NOMO-1 treated with DMSO at 0.1 percent for 48 hours (cell line): ENCODE results near the gene DOCK1.

Experiments
- DNase-seq: peaks from one replicate; lab custom pipeline; 2025; ENCODE audit not compliant: unreplicated experiment; lab: John Stamatoyannopoulos, UW

Gene DOCK1

DNA sequence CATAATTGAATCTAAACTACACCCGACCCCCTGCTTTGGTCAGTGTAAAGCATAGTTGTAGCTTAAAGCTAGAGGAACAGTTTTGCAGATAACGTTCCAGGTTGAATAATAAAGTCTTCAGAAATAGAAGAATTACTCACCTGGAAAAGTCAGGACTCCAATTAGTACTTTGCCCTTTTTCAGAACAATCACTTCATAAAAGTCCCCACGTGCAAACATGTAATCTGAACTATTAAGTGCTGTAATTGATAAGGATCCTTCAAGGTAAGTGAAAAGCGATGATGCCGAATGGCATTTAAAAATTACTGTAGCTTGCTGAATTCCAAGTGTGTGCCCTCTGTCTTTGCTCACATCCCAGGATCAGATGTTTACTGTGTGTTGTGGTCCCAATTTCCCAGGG, 344.8 kb downstream of the DOCK1 start:
- DNase-seq = no peak

DNA sequence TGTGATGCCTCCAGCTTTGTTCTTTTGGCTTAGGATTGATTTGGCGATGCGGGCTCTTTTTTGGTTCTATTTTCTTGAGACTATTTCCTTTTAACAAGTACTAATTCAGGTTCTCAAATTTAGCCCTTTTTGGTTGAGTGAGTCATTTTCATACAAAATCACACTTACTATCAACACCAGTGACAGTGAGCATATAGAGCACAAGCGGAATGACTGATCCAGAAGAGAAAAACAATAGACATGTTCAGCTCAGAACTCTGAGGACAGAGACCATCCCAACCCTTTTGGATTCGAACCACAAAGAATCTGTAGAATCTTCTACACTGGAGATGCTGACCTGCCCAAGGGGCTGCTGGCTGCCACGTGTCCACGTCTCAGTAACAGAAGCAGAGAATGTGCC, 347.6 kb downstream of the DOCK1 start:
- DNase-seq = no peak

DNA sequence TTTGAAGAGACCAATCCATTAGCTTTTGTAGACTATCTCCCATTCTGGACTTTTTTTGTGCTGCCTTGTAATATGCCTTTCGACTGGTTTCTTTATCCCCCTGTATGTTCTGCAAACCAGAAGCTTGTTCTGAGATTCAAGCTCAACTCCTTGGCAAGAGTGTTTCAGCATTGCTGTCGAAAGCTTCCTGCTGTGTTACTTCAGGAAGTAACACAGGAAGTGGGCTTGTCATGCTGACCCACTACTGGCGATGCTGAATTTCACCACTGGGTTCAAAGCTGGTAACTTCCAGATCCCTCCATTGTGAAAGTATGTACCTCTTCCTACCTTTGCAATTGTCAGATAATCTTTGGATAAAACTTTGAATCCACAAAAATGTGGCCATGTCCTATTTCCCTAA, 349.0 kb downstream of the DOCK1 start:
- DNase-seq = no peak

DNA sequence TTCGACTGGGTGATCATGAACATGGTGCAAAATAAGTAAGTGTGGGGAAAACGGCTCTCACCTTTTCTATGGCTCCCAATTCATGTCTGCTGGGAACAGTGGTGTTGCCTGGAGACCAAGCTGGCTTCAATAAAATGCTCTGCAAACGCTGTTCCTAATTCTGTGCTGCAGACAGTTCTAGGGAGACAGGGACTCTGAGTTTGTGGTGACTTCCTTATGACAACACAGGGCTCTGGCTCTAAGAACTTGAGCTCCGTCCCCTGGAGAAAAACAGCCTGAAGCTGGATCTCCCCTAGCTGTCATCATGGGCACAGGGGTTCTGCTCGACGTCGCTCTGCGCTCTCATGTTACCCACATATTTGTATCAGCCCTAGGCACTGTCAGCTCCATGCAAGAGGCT, 352.2 kb downstream of the DOCK1 start:
- DNase-seq = no peak

DNA sequence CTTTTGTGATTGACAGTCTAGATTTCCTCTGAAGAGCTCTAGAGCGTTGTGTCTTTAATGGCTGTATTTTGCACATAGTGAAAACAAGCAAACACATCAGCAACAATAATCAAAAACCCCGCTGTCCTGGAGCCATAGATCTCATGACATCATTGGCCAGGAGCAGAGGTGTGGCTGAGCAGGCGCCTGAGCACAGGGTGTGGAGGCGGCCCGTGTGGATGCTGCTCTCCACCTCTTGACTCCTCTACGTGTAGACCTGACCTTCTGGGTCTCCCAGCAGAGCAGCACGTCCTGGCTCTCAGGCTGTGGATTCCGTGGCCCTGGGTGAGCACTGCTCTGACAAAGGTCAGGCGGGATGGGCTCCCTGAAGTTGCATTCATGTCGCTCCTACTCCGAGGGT, 354.1 kb downstream of the DOCK1 start:
- no peak for DNase-seq

DNA sequence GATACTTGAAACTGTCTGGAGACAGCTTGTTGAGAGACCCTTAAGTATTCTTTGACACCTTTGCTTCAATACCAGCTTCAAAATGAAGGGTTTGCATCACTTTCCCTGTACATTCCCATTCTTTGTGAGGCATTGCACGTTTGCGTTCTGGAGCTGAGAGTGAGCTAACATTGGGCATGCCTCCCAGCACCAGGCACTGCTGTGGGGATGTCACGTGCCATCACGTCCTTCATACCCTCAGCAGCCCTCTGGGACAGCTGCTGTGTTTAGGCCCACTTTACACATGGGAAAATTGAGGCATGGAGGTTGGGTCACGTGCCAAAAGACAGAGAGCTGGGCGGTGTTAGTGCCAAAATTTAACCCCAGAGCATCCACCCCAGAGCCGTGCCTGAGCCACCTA, 357.4 kb downstream of the DOCK1 start:
- no peak for DNase-seq

DNA sequence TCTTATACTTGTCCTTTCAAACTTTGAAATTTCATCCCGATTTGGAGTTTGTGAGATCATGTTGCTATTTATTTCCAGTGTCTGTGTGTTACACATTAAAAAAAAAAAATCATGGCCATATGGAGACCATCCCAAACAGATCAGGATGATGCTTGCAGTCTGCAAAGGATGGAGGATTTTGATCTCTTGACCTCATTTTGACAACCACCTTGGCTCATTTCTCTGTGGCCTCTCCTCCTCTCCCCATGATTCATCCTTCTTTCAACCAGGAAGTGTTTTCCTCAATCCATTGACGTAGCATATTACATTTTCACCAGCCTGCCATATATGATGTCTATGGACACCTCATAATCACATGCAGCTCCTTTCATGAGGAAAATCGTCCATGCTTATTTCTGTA, 360.1 kb downstream of the DOCK1 start:
- DNase-seq = no peak

DNA sequence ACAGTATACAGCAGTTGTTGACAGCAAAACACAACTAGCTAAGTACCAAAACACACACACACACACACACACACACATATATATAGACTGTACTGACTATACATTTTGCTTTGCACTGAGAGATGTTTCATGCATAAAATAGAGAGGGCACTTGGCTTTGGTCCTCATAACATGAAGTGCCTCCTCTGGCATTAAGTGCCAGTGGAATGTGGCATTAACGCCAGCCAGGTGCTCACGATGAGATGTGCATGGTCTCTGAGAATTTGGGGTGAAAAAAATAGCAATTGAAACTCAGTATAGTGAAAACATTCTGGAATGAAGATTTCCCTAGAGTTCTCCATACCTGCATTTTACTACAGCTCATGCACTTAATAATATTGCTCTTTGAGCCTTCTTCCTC, 361.2 kb downstream of the DOCK1 start:
- no peak for DNase-seq

DNA sequence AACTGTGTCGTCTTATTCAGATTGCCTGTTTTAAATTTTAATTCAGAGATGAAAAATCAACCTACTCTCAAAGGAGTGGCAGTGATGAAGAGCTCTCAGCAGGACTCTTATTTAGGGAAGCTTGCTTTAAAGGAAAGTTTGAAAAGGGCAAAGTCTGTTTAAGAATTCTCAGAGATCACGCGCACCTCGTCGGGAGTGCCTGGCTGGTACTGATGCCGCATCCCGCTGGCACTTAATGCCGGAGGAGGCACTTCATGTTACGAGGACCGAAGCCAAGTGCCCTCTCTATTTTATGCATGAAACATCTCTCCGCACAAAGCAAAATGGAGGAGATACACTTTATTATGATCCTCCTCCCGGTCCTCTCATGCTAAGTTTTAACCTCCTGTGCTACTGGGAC, 362.2 kb downstream of the DOCK1 start:
- DNase-seq = no peak

DNA sequence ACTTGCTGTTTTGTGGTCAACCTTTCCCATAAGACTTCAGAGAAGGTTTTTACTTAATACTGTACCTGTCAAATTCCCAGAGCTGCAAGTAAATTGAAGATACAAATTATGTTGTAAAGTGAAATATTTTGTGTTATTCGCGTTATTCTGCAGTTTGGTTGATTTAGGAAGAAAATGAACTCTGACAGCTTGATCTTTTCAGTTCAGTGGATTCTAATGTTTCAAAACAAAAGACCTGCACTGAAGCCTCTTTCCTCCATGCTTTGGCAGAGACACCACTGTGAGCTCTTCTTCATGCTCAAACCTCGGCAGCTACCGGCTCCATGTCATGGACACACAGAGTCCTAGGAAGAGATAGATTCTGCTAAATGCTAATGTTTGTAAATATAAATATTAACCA, 366.8 kb downstream of the DOCK1 start:
- DNase-seq = no peak

DNA sequence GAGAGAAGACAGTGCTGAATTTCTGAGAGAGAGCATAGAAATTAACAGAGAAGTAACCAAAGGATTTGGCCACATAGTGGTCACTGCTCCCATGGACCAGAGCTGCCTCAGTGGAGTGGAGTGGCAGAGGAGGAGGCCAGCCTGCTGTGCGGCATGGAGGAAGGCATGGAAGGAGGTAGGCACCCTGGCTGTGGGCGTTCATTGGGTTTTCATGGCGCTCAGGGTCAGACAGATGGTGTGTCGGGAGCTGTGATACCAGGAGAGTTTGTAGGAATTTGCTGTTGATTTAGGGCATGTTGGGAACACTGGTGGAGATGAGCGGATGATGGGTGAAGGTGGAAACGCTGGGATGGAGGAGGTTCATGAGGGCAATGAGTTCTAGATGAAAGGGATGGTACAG, 370.0 kb downstream of the DOCK1 start:
- no peak for DNase-seq

DNA sequence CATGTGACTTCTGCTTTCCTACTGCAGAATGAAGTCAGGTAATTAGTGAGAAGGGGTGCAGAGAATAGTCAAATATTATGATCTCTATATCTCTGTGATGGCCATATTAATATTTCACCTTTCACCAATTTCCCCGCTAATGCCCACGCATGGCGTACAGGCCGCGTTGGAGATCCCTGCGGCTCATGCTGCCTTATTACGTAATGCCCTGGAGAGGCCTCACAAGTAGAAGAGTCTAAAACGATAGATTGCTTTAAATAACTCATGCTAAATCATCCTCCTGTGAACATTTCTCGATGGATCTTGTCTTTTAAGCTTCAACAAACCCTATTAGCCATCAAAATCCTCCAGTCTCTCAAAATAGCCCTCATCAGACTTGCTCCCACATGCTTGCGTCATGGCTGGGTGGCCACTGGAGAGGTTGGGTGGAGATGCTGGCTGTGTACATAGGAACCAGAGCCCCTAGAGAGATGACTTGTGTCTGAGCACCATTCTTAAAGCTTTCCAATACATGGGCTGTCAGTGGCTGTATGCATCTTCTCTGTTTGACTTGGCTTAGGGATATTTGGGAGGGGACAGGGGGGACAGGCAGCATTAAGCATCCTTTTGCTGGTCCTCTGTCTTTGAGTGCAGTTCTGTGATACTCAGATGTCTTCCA, 370.7 kb downstream of the DOCK1 start:
- no peak for DNase-seq

DNA sequence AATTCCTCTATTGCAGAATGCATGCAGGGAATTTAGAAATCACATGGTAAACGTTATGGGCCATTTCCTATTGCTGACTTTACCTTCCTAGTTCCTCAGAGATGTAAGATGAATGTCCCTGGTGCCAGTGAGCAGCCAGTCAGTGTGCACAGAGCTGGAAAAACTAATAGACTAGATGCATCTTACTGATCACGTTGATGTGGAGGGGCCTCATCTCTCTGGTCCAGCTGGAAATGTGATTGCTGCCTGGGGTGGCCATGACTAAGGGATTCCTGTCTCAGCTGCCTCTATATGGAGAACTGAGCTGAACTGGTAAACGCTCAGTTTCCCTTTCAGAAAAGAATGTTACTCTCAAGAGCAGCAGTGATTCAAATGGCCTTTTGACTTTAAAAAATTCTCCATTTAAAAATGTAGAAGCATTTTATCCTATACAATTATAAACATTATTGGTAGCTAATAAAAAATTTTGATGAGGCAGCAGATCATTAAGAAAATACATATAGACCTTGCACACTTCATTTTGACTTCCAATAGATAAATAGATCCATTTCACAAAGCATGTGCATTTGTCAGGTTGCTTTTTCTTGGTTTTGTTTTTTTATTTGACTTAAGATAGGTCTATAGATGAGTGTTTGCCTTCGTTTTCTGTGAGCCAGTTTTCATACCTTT, 371.7 kb downstream of the DOCK1 start:
- DNase-seq = no peak

DNA sequence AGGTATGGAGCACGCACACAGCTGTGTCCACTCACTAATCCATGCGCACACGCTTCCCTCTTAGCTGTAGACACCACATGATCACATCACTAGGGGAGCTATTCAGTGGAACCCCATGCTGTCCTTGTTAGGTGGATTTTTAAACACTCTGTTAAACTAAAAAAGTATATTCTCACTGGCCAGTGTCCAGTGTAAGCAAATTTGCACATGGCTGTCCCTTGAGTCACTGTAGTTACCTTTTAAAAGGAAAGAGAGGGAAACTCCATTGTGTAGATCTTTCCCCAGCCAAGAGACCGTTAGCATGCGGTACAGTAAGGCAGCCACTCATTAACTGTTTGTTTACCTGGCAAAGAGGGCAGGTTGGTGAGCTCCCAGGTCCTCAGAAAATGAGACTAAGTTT, 372.8 kb downstream of the DOCK1 start:
- DNase-seq = no peak

DNA sequence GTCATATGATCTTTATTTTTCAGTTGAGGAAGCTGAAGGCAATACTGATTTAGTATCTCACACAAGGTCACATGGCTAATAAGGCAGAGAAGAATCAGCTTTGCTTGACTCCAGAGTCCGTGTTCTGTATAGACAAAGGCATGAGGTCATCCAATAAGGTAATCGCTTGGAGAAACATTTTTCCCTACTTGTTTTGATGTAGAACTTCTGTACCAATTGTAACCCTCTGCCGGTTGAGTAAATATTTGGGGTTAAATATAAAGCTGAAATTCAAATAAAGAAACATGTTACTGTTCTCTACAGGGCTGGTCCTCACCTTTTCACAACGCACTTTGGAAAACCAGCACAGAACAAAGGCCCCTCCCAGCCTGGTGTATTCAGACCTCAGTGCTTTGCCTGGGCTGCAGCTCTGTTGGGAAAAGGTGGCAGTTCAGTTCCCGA, 374.1 kb downstream of the DOCK1 start:
- no peak for DNase-seq

DNA sequence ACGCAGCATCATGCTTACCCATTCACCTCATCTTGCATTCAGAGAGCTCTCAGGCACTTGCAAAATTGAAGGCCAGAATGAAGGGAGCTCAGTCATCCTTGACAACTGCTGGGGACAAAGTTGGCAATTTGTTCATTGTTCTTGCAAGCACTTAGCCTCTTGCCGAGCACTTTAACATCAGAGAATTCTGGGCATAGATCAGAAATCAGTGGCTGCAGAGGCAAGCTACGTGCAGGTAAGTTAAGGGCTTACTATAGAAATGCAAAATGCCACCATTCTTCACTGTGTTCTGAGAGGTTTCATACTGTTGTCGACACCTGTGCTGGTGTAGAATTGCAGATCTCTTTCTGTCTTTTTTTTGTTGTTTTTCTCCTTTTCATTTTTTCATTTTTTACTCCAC, 375.2 kb downstream of the DOCK1 start:
- no peak for DNase-seq

DNA sequence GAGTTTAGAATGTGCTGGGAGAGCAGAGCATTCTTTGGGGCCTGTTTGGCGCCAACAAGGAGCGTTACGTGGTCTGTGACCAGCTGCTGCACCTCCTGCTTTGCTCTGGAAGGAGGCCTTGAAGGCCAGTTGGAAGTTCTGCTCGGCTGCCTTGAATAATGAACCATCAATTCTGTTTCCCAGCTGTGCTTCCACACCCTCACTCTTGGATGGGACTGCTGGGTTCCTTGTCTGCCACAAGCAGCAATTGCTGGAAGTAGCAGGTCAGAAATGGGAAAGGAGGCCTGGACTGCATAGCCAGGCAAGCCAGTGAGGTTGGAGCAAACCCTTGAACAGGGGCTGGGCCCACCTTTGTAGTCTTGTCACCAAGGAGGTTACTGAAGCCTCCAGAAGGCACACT, 377.8 kb downstream of the DOCK1 start:
- no peak for DNase-seq

DNA sequence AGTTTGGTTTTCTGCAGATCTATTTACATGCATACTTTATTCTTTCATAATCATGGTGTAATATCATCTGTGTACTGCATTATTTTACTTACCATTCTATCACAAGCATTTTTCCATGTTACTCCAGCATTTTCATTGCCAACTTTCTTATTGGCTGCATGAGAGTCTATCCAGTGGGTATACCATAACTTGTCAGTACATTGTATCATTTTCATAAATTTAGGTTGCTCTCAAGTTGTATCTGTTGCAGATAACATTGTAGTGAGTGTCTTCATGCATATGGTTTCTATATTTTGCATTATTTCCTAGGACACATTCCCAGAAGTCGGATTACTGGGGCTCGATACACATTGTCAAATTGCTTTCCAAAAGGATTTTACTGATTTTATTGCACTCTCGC, 378.3 kb downstream of the DOCK1 start:
- DNase-seq = no peak

DNA sequence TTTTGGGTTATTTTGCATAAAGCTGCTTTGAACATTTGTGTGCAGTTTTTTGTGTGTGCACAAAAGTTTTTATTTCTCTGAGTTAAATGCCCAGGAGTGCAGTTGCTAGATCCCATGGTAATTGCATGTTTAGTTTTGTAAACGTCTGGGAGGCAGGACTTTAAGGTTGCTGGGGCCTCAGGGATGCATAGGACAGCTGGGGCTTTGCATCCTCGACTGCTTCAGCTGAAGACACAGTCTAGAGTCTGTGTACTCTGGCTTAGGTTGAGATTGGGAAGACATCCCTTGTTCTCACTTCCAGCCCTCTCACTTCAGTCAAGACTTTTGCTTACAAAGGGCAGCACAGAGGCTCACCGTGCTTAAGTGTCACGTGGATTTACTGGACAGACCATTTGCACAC, 385.6 kb downstream of the DOCK1 start:
- DNase-seq = no peak

DNA sequence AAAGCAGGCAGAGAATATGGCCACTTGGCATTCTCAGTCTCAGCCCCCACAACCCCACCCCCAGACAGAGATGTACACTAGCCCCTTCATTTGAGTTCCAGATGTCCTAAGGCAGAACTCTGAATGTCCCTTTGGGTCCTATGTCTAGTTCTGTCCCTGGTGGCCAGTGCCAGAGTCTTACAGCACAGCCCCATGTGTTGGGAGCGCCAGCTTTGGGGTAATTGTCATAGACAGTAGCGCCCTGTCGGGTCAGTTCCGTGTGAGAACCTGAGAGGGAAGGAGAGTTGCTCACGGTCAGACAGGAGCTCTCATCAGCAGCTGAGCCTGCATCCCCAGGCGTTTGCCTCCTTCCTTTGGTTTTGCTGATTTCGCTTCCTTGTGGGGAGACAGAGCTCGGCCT, 386.1 kb downstream of the DOCK1 start:
- DNase-seq = no peak

DNA sequence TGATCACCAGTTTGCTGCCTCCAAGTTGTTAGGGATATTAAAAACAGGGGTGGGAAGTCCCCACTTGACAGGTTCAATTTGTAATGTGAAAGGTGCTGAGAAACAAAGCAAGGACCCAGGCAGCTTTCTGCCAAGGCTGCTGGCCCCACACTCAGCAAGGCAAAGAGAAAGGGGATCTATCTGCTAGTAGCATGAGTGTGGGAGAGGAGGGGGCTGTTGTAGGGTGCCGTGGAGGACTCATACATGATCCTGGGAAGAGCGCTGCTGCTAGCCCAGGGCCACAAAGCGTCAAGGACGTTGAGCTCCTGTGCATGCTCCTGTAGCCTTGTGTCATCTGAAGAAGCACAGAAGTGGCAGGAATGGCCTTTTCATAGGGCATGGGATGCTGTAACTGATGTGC, 387.7 kb downstream of the DOCK1 start:
- no peak for DNase-seq

DNA sequence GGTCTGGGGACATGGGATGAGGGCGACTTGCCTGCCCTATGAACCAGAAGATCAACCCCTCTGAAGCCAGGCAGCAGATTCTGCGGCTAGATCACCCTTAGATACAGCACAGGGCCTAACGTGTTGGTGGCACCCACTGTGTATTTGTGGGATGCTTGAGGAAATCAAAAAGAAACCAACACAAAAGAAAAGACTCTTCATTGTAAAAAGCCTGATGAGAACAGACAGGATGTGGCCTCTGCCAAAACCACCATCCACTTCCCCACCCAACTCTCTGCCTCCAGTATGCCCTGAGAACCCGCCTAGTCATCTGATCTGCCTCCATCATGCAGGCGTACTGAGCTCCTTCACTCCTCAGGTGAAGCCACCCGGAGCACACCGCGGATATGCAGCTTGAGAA, 388.4 kb downstream of the DOCK1 start:
- no peak for DNase-seq

DNA sequence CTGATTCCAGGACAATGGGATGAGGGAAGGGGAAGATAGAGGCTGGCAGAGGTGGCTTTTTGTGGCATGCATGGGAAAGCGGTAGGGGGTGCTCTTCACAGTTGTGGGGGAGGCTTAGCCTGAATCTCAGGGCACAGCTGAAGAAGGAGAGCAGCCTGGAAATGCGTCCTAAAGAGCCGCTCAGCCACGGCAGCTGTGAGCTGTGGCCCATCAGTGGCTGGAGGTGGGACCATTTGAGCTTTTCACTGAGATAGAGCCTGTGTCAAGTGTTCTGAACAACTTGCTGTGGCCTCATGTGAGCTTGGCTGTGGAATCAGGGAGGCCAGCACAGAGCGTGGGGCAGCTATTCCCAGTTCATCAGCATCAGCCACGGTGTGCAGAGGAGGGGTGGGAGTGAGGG, 391.5 kb downstream of the DOCK1 start:
- no peak for DNase-seq
